Measurements from ENCODE around the gene OVOL1. TPM values are rescaled to one million over a fixed set of nuclear protein-coding genes. Genes with fewer than 3 reads are reported as not detected.

OVOL1 gene
- total and polyA plus RNA-seq, 2 of the 8 experiments (the other 6 are each of a cell fraction or from before 2014, with no cell fraction given): 2.6 to 3.4 TPM

- no peak for TF ChIP-seq CTCF (IDR thresholded peaks at IDR 0.05; ENCODE audit: control extremely low read depth in 1 of 3, insufficient read depth in 1 of 3, low read depth in 1 of 3, low read length in 3 of 3)
- TF ChIP-seq E2F6 (IDR thresholded peaks at IDR 0.05): no peak
- no peak for TF ChIP-seq POLR2A (IDR thresholded peaks at IDR 0.05; ENCODE audit: control extremely low read depth in 1 of 2, low read depth in 2 of 2, low read length in 2 of 2)
- TF ChIP-seq RFX5 (IDR thresholded peaks at IDR 0.05; ENCODE audit: borderline replicate concordance, low read depth, low read length): no peak
- TF ChIP-seq HDAC2 (IDR thresholded peaks at IDR 0.05; ENCODE audit: borderline replicate concordance in 1 of 2, low read depth in 2 of 2, low read length in 2 of 2): no peak
- TF ChIP-seq YY1 (IDR thresholded peaks at IDR 0.05; ENCODE audit: low read depth, low read length): no peak
- TF ChIP-seq SIRT6 (IDR thresholded peaks at IDR 0.05; ENCODE audit: low read length): no peak
- TF ChIP-seq BCL11A (IDR thresholded peaks at IDR 0.05; ENCODE audit: low read depth in 2 of 2, low read length in 2 of 2): no peak
These were observed 56.9 kb downstream of the OVOL1 start (continued) for GRCh38 chr11:65843811-65844210.
